Hepatocyte (in vitro differentiated cells): ENCODE measurements around the gene GRAMD1C. TPM values are rescaled to one million over a fixed set of nuclear protein-coding genes. Genes with fewer than 3 reads are reported as not detected.

Experiments used
- DNase-seq: peaks from one replicate; pipeline ENCODE4 v3.0.0-alpha.2; 2016; ENCODE audit warnings: low spot score
- H2AFZ ChIP-seq: fragments of 200-600 bp; sonication (generic); 2 replicates; pipeline ENCODE4 v1.6.0; 2016; ENCODE audit warnings: antibody characterized with exemption, mild to moderate bottlenecking
- H3K27ac ChIP-seq: fragments of 200-600 bp; sonication (generic); 2 replicates; pipeline ENCODE4 v1.5.1; 2016; ENCODE audit warnings: mild to moderate bottlenecking
- H3K27me3 ChIP-seq: fragments of 200-600 bp; sonication (generic); 2 replicates; pipeline ENCODE4 v1.6.1; 2016
- H3K36me3 ChIP-seq: fragments of 200-600 bp; sonication (generic); replicated peaks from 2 replicates; pipeline ENCODE4 v1.5.1; 2016; ENCODE audit warnings: low read depth; ENCODE audit not compliant: insufficient read depth
- H3K4me1 ChIP-seq: fragments of 200-600 bp; sonication (generic); 2 replicates; pipeline ENCODE4 v1.5.1; 2016; ENCODE audit warnings: mild to moderate bottlenecking, moderate library complexity; ENCODE audit not compliant: insufficient read depth
- H3K4me2 ChIP-seq: fragments of 200-600 bp; sonication (generic); 2 replicates; pipeline ENCODE4 v1.6.0; 2016
- H3K4me3 ChIP-seq: fragments of 200-600 bp; sonication (generic); 2 replicates; pipeline ENCODE4 v1.5.1; 2016; ENCODE audit warnings: mild to moderate bottlenecking
- H3K79me2 ChIP-seq: fragments of 200-600 bp; sonication (generic); 2 replicates; pipeline ENCODE4 v1.6.0; 2017; ENCODE audit warnings: mild to moderate bottlenecking
- H3K9me2 ChIP-seq: fragments of 200-600 bp; sonication (generic); replicated peaks from 2 replicates; pipeline ENCODE4 v1.6.0; 2017; ENCODE audit warnings: mild to moderate bottlenecking; ENCODE audit not compliant: insufficient read depth
- H3K9me3 ChIP-seq: fragments of 200-600 bp; sonication (generic); 2 replicates; pipeline ENCODE4 v1.5.1; 2016; ENCODE audit warnings: low read depth, mild to moderate bottlenecking
- H4K20me1 ChIP-seq: fragments of 200-600 bp; sonication (generic); 2 replicates; pipeline ENCODE4 v1.6.0; 2016; ENCODE audit warnings: mild to moderate bottlenecking; ENCODE audit not compliant: insufficient read depth, poor library complexity, severe bottlenecking
- CTCF ChIP-seq: fragments of 200-600 bp; sonication (generic); IDR thresholded peaks from 2 replicates; pipeline ENCODE4 v1.5.1; 2016; ENCODE audit warnings: antibody characterized with exemption, mild to moderate bottlenecking; ENCODE audit not compliant: poor library complexity
- EZH2 ChIP-seq: fragments of 200-600 bp; sonication (generic); IDR thresholded peaks from 2 replicates; pipeline ENCODE4 v1.6.1; 2016; ENCODE audit warnings: antibody characterized with exemption, mild to moderate bottlenecking, borderline replicate concordance
- EZH2phosphoT487 ChIP-seq: fragments of 200-600 bp; sonication (generic); IDR thresholded peaks from one replicate; pipeline ENCODE4 v1.6.1; 2018; ENCODE audit warnings: antibody characterized with exemption, mild to moderate bottlenecking, low read depth, moderate library complexity; ENCODE audit not compliant: unreplicated experiment, severe bottlenecking
- WGBS: methylation state at CpG from one replicate; pipeline ENCODE4 v1.1.6; 2016; ENCODE audit warnings: low lambda C conversion rate; ENCODE audit errors: missing lambda C conversion rate; 5-methylcytosine and 5-hydroxymethylcytosine counted together
- polyA plus RNA-seq: library from polyadenylated mRNA; unstranded; fragments of >200 nt; fragmentation: Nextera tagmentation; extraction: Ambion mirVana; gene quantifications from 2 replicates; pipeline ENCODE4 v1.2.1, GENCODE V29; 2016
- total RNA-seq: library from RNA; depleted of rRNA; stranded (reverse); fragments of >200 nt; gene quantifications from 2 replicates; pipeline ENCODE4 v1.2.3, GENCODE V29; 2014

GRAMD1C gene
- total and polyA plus RNA-seq, 2 experiments from 2014 or later = 0.97 to 2.8 TPM

- WGBS = 95% methylated on average over 1 of the region's 1 CpG
- Histone ChIP-seq H3K27ac (no peak overlapping the region), H4K20me1 (no peaks in the 10 kb centered on the region), H3K9me3 (no peaks in the 10 kb centered on the region), H3K9me2 (no peaks in the 10 kb centered on the region), H3K4me1 (no peaks in the 10 kb centered on the region), H3K36me3 (no peaks in the 10 kb centered on the region), H2AFZ (no peak overlapping the region), H3K79me2 (no peaks in the 10 kb centered on the region), H3K4me2 (no peak overlapping the region), H3K27me3 (no peaks in the 10 kb centered on the region), H3K4me3 (no peak overlapping the region)
- DNase-seq = no peak
- TF ChIP-seq CTCF = no peak
Observed at GRCh38 chr3:113828600-113828999, 10.0 kb upstream of the GRAMD1C start.

GRCh38 chr3:113829576-113830354, 8.8 kb upstream of the GRAMD1C start:
- H3K4me3 ChIP-seq = no peak overlapping the region
- H3K4me2 ChIP-seq = no peak overlapping the region
- H4K20me1 ChIP-seq = no peaks in the 10 kb centered on the region
- H3K79me2 ChIP-seq = no peaks in the 10 kb centered on the region
- no peaks in the 10 kb centered on the region for H3K9me3 ChIP-seq
- DNase-seq = no peak
- no peaks in the 10 kb centered on the region for H3K9me2 ChIP-seq
- no peaks in the 10 kb centered on the region for H3K36me3 ChIP-seq
- no peaks in the 10 kb centered on the region for H3K27me3 ChIP-seq
- WGBS = 81% methylated on average over 10 of the region's 10 CpGs
- H3K27ac ChIP-seq = no peak overlapping the region
- H3K4me1 ChIP-seq = no peaks in the 10 kb centered on the region
- no peak overlapping the region for H2AFZ ChIP-seq
- TF ChIP-seq EZH2phosphoT487 (no peak), CTCF (no peak), EZH2 (no peak)

- H3K27ac ChIP-seq = no peak overlapping the region
- H3K9me2 ChIP-seq = no peaks in the 10 kb centered on the region
- no peak overlapping the region for H3K4me2 ChIP-seq
- no peak for TF ChIP-seq EZH2
- no peak for TF ChIP-seq EZH2phosphoT487
- WGBS = 3% methylated on average over 1 of the region's 1 CpG
- no peaks in the 10 kb centered on the region for H3K79me2 ChIP-seq
- H2AFZ ChIP-seq = no peak overlapping the region
- no peak for DNase-seq
- H3K4me1 ChIP-seq = no peaks in the 10 kb centered on the region
- no peaks in the 10 kb centered on the region for H4K20me1 ChIP-seq
- no peaks in the 10 kb centered on the region for H3K9me3 ChIP-seq
- H3K36me3 ChIP-seq = no peaks in the 10 kb centered on the region
- H3K27me3 ChIP-seq = no peaks in the 10 kb centered on the region
- H3K4me3 ChIP-seq = no peak overlapping the region
Observed at GRCh38 chr3:113831103-113831355, 7.6 kb upstream of the GRAMD1C start.

GRCh38 chr3:113832477-113833164, 6.0 kb upstream of the GRAMD1C start:
- H3K36me3 ChIP-seq = no peaks in the 10 kb centered on the region
- H3K4me3 ChIP-seq = no peak overlapping the region

More at GRCh38 chr3:113832477-113833164, 6.0 kb upstream of the GRAMD1C start:
- H3K4me1 ChIP-seq = no peaks in the 10 kb centered on the region
- 82% methylated on average over 5 of the region's 5 CpGs for WGBS
- H2AFZ ChIP-seq = no peak overlapping the region
- H3K4me2 ChIP-seq = no peak overlapping the region
- TF ChIP-seq CTCF = no peak
- no peak for TF ChIP-seq EZH2phosphoT487
- TF ChIP-seq EZH2 = no peak
- no peaks in the 10 kb centered on the region for H3K9me2 ChIP-seq
- no peaks in the 10 kb centered on the region for H3K27me3 ChIP-seq
- no peak for DNase-seq
- H3K9me3 ChIP-seq = no peaks in the 10 kb centered on the region
- no peaks in the 10 kb centered on the region for H4K20me1 ChIP-seq
- no peak overlapping the region for H3K27ac ChIP-seq
- no peaks in the 10 kb centered on the region for H3K79me2 ChIP-seq
